ENCODE results near the gene PRRT3.

Gene PRRT3

DNA sequence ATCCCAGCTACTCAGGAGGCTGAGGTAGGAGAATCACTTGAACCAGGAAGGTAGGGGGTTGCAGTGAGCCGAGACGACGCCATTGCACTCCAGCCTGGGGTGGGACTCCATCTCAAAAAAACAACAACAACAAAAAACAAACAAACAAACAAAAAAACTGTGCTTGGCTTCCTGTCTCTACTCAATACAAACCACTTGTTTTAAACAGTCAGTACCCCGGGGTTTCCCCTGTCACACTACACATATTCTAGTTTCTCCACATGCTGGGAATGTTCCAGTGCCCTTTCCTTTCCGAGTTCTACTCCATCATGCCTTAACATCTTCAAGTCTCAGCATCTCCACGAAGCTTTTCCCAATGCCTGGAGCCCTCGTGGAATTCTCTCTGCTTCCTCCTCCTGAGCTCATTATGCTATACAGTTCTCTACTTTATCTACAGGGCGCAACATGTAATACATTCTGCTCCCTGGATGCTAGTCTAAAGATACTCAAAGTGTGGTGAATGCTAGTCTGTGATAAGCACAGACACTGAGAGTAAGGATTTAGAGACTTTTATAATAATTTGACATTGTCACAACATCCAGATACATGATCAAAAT is 26.6 kb upstream of the PRRT3 start:
- no peak for TF ChIP-seq CTCF (IDR thresholded peaks at IDR 0.05)
- Histone ChIP-seq H3K4me3 (ENCODE audit: low read depth in 1 of 2, low read length in 1 of 2) (no peak overlapping the region), H3K27ac (peak overlapping the region; percentile 63), H3K4me1 (ENCODE audit: control insufficient read depth in 1 of 2, insufficient read depth in 1 of 2, low read depth in 1 of 2, low read length in 1 of 2) (peaks cover 20 to 22% of the 10 kb centered on the region in 2 experiments), H3K36me3 (peaks cover 44% of the 10 kb centered on the region), H3K27me3 (no peaks in the 10 kb centered on the region), H3K9me3 (no peaks in the 10 kb centered on the region)

GRCh38 chr3:9976721-9977709 is 24.8 kb upstream of the PRRT3 start:
- Histone ChIP-seq H3K9me3 (no peaks in the 10 kb centered on the region), H3K4me3 (ENCODE audit: low read depth in 1 of 2, low read length in 1 of 2) (no peak overlapping the region), H3K27ac (peak overlapping the region; percentile 74), H3K36me3 (peaks cover 61% of the 10 kb centered on the region), H3K27me3 (no peaks in the 10 kb centered on the region), H3K4me1 (ENCODE audit: control insufficient read depth in 1 of 2, insufficient read depth in 1 of 2, low read depth in 1 of 2, low read length in 1 of 2) (peaks cover 20 to 22% of the 10 kb centered on the region in 2 experiments)
- TF ChIP-seq CTCF (IDR thresholded peaks at IDR 0.05) = no peak

DNA sequence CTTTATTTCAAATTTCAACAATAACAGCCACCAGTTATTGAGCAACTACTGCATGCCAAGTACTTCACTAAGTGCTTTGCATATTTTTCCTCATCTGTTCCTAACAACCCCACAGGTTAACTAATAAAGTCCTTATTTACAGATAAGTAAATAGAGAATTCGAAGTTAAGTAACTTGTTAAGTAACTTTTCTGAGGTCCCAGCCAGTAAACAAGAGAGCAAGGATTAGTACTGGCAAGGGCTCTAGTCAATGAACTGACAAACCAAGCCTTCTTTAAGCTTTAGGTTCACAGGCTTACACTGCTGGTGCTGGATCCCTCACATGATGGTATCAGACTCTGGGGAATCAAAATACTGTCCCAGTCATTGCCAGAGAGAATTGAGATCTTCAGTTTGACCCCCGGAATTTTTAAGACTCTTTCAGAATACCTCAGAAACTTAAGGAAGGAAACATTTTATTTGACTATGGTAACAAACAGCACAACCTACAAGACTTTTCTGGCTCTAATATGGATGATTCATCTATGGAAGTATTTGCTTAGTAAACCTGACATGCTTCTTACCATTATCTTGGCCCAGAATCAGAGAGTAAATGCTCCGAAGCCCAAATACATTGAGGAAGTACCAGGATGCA is 17.9 kb upstream of the PRRT3 start:
- TF ChIP-seq CTCF (IDR thresholded peaks at IDR 0.05) = no peak
- H3K27me3 ChIP-seq = no peaks in the 10 kb centered on the region
- no peaks in the 10 kb centered on the region for H3K9me3 ChIP-seq
- peaks cover 97% of the 10 kb centered on the region for H3K36me3 ChIP-seq
- H3K4me3 ChIP-seq (ENCODE audit: low read depth in 1 of 2, low read length in 1 of 2) = no peak overlapping the region
- H3K4me1 ChIP-seq (ENCODE audit: control insufficient read depth in 1 of 2, insufficient read depth in 1 of 2, low read depth in 1 of 2, low read length in 1 of 2) = no peaks in the 10 kb centered on the region
- no peak overlapping the region for H3K27ac ChIP-seq

DNA sequence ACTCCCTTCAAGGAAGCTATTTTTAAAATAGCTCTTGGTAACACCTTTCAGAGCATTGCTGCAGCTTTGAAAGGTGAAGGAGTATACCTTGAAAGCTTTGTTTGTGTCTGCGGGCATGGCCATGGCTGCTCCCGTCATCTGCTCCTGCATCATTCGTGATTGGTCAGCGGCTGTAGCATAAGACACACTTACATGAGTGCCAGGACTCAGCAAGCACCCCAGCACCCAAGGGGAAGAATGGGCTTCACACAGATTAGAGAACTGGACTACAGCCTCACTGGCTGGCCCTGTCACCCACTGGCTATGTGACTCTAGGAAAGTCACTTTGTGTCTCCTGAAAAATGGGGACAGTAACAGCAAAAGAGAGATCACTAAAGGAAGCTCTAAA is 17.4 kb upstream of the PRRT3 start:
- no peaks in the 10 kb centered on the region for H3K4me1 ChIP-seq (ENCODE audit: control insufficient read depth in 1 of 2, insufficient read depth in 1 of 2, low read depth in 1 of 2, low read length in 1 of 2)
- H3K9me3 ChIP-seq = no peaks in the 10 kb centered on the region
- no peak overlapping the region for H3K4me3 ChIP-seq (ENCODE audit: low read depth in 1 of 2, low read length in 1 of 2)
- no peak for TF ChIP-seq CTCF (IDR thresholded peaks at IDR 0.05)
- H3K27ac ChIP-seq = no peak overlapping the region
- H3K36me3 ChIP-seq = peaks cover 98% of the 10 kb centered on the region
- no peaks in the 10 kb centered on the region for H3K27me3 ChIP-seq

DNA sequence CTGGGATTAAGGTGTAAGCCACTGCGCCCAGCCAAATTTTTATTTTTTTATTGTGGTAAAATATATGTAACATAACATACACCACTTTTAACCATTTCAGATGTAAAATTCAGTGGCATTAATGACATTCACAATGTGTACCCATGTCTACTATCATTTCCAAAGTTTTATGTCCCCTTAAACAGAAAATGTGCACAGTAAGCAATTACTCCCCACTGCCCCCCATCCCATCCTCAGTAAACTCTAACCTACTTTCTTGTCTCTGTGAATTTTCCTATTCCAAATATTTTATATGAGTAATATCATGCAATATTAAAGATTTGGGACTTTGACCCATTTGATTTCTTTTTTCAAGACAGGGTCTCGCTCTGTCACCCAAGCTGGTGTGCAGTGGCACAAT is 14.6 kb upstream of the PRRT3 start:
- H3K27ac ChIP-seq = no peak overlapping the region
- TF ChIP-seq CTCF (IDR thresholded peaks at IDR 0.05) = no peak
- H3K36me3 ChIP-seq = peaks cover 96% of the 10 kb centered on the region
- no peaks in the 10 kb centered on the region for H3K9me3 ChIP-seq
- no peak overlapping the region for H3K4me3 ChIP-seq (ENCODE audit: low read depth in 1 of 2, low read length in 1 of 2)
- H3K27me3 ChIP-seq = no peaks in the 10 kb centered on the region
- no peaks in the 10 kb centered on the region for H3K4me1 ChIP-seq (ENCODE audit: control insufficient read depth in 1 of 2, insufficient read depth in 1 of 2, low read depth in 1 of 2, low read length in 1 of 2)
